Epithelial cell of alveolus of lung (primary cell): ENCODE results near the gene RWDD2A. TPM values are rescaled to one million over a fixed set of nuclear protein-coding genes. Genes with fewer than 3 reads are reported as not detected.

ENCODE experiments used
- total RNA-seq: library from RNA; depleted of rRNA; stranded (reverse); fragments of >200 nt; gene quantifications from 2 replicates; pipeline ENCODE4 v1.2.1, GENCODE V29; 2015

RWDD2A gene
- 2.5 and 6.2 TPM in 2 replicates for total RNA-seq

DNA sequence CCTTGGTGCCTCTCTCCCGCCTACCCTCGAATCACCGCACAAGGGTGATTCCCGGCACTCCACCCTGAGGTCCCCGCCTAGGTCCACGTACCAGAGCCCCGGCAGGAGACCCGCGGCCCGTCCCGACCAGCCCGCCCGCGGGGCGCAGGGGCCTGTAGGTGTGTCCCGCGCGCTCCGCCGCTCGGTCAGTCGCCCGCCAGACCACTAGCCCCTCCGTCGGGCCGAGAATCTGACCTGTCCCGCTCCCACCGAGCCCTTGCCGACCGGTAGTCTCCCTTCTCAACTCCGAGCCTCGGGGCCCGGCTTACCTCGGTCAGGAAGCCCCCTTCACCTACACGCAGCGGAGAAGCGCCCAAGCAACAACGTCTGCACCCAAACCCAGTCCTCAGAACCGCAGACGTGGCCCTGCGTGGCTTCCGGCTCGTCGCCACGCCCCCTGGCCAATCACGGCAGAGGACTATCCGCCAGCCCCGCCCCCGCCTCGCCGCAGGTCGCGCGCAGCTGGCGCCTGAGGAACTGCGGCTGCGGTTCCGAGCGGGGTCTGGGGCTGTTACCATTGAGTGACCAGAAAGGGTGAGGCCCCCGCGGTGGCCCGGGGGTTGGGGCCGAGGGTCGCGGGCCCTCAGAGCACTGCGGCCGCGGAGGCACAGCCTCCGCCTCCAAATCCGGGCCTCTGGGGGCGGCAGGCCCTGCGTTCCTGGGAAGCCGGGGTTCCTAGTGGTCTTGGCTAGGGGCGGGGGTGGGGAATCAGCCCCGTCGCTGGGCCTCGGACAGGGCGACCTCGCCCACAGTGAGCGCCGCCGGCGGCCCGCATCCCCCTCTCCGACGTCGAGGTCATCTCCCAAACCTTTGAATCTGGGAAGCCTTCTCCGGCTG lies at the start of gene RWDD2A, which contains the start of gene PGM3:
Gene RWDD2A, plus strand, starts transcription at position 487 of the 876 bp plus-strand sequence. CDS start 1,095 bp downstream, outside the sequence.
Gene PGM3, minus strand, starts transcription at position 395 of the 876 bp plus-strand sequence. CDS start 2,253 bp downstream, outside the sequence.

Other genes with a start within 250 kb of the RWDD2A start
- gene UBE3D, start 127.5 kb upstream of the RWDD2A start, total RNA-seq = 5.9 and 8.6 TPM in 2 replicates
- 5.4 and 16.3 TPM in 2 replicates for gene DOP1A, start 125.7 kb upstream of the RWDD2A start, total RNA-seq
- 18.1 and 59.5 TPM in 2 replicates for gene PGM3, start 92 bp upstream of the RWDD2A start, total RNA-seq
- gene ME1, start 237.7 kb downstream of the RWDD2A start, total RNA-seq = 20.0 and 24.0 TPM in 2 replicates